Esophagus muscularis mucosa (tissue), 4 donors: ENCODE data around the gene WDR17. TPM values are rescaled to one million over a fixed set of nuclear protein-coding genes. Genes with fewer than 3 reads are reported as not detected.

ENCODE experiments used
- DNase-seq: peaks from one replicate; pipeline ENCODE4 v3.0.0-alpha.2; 2017; ENCODE audit errors: extremely low spot score
- H3K27ac ChIP-seq, 4 donors: fragments of 200-600 bp; sonication (generic); replicated peaks in 1 of 4; 1 replicate in 3 of 4; 2 replicates in 1 of 4; pipeline ENCODE4 v1.5.1; 2016 to 2019; ENCODE audit warnings: mild to moderate bottlenecking in 1 of 4
- H3K27me3 ChIP-seq, 4 donors: fragments of 200-600 bp; sonication (generic); one replicate each; pipeline versions ENCODE4 v1.5.1 to v1.6.0; 2016 to 2019
- H3K36me3 ChIP-seq, 4 donors: fragments of 200-600 bp; sonication (generic); one replicate each; pipeline ENCODE4 v1.5.1; 2016 to 2019
- H3K4me1 ChIP-seq, 4 donors: fragments of 200-600 bp; sonication (generic); one replicate each; pipeline ENCODE4 v1.5.1; 2016 to 2019
- H3K4me3 ChIP-seq, 4 donors: fragments of 200-600 bp; sonication (generic); 1 replicate in 2 of 4; 2 replicates in 2 of 4; pipeline ENCODE4 v1.5.1; 2016 to 2019; ENCODE audit warnings: mild to moderate bottlenecking in 4 of 4, moderate library complexity in 1 of 4
- H3K9me3 ChIP-seq, 4 donors: fragments of 200-600 bp; sonication (generic); 1 replicate in 3 of 4; 2 replicates in 1 of 4; pipeline ENCODE4 v1.5.1; 2016 to 2019
- CTCF ChIP-seq, 3 experiments: fragments of 200-600 bp in 2 of 3; fragments of 450-650 bp in 1 of 3; sonication (generic) in 2 of 3; IDR thresholded peaks; one replicate each; pipeline ENCODE4 v1.5.1; 2017 to 2019; ENCODE audit warnings: antibody characterized with exemption in 3 of 3, mild to moderate bottlenecking in 2 of 3, moderate library complexity in 1 of 3
- EP300 ChIP-seq: sonication (generic); formaldehyde crosslinking; IDR thresholded peaks from one replicate; pipeline ENCODE4 v1.6.1; 2017; ENCODE audit warnings: antibody characterized with exemption
- POLR2A ChIP-seq: fragments of 450-650 bp; IDR thresholded peaks from one replicate; pipeline ENCODE4 v1.6.1; 2017; ENCODE audit warnings: antibody characterized with exemption, moderate library complexity, mild to moderate bottlenecking, low read depth
- POLR2AphosphoS5 ChIP-seq, 2 donors: sonication (generic); formaldehyde crosslinking; IDR thresholded peaks; one replicate each; pipeline ENCODE4 v1.6.1; 2017; ENCODE audit warnings: antibody characterized with exemption in 2 of 2
- WGBS: methylation state at CpG from one replicate; pipeline ENCODE4 v1.1.5; 2018; 5-methylcytosine and 5-hydroxymethylcytosine counted together
- intact Hi-C: fragments of 100-400 bp; cut with DNase I; formaldehyde crosslinking; loops from one replicate; pipeline ENCODE4 v1.15.1; 2023
- small RNA-seq, 3 donors: library from RNA; depleted of rRNA; stranded (forward); fragments of <200 nt; gene quantifications; one replicate each; pipeline ENCODE3, GENCODE V24; 2016
- total RNA-seq, 4 donors: library from RNA; depleted of rRNA; stranded (reverse); fragments of >200 nt; gene quantifications; one replicate each; pipeline versions ENCODE4 v1.1.0 to v1.2.1, GENCODE V29; 2016

The WDR17 gene
- total RNA-seq, 4 donors from 2014 or later: 2.8 to 4.8 (median 3.2) TPM

GRCh38 chr4:176226736-176227135 lies 161.1 kb downstream of the WDR17 start:
- intact Hi-C loops: no loop called here
- no peak for DNase-seq
- no peaks in the 10 kb centered on the region for H3K27me3 ChIP-seq
- no peak for TF ChIP-seq CTCF (IDR thresholded peaks at IDR 0.05)
- no peak for TF ChIP-seq POLR2A
- no peak for TF ChIP-seq POLR2AphosphoS5 (IDR thresholded peaks at IDR 0.05)
- TF ChIP-seq EP300: no peak
- no peaks in the 10 kb centered on the region for H3K9me3 ChIP-seq
- no peak overlapping the region for H3K27ac ChIP-seq
- no peak overlapping the region for H3K4me3 ChIP-seq
- peaks cover 0 to 45% (median 17%) of the 10 kb centered on the region in 4 donors for H3K4me1 ChIP-seq
- H3K36me3 ChIP-seq: no peaks in the 10 kb centered on the region
- WGBS: 82% methylated on average over 4 of the region's 5 CpGs

GRCh38 chr4:176229645-176230044 lies 164.0 kb downstream of the WDR17 start:
- Histone ChIP-seq H3K27me3 (no peaks in the 10 kb centered on the region), H3K9me3 (no peaks in the 10 kb centered on the region), H3K36me3 (no peaks in the 10 kb centered on the region), H3K4me1 (peaks cover 0 to 45% (median 17%) of the 10 kb centered on the region in 4 donors), H3K27ac (peak overlapping the region; percentile 5 to 58 (median 49)), H3K4me3 (no peak overlapping the region)
- no peak for TF ChIP-seq POLR2A
- no peak for TF ChIP-seq POLR2AphosphoS5 (IDR thresholded peaks at IDR 0.05)
- no peak for TF ChIP-seq CTCF (IDR thresholded peaks at IDR 0.05)
- no peak for TF ChIP-seq EP300
- 26% methylated on average over 4 of the region's 4 CpGs for WGBS
- intact Hi-C loops: no loop called here
- DNase-seq: peak; percentile 50

Small RNAs within 50 kb of the gene (small RNA-seq; reads per million reads assigned to genes)
- 0 reads per million in 3 donors for gene RF00432

Other genes with a start within 250 kb of the WDR17 start
- 1 to 10 TPM in 1 of 4 donors, under 1 TPM in 2, not detected in 1; 0.33 to 1.0 (median 0.83) TPM for gene SPATA4, start 129.7 kb downstream of the WDR17 start, total RNA-seq
- gene ASB5, start 203.4 kb downstream of the WDR17 start, total RNA-seq: 10 to 100 TPM; 13.1 to 37.8 (median 27.0) TPM